ENCODE measurements around the gene VPS11.
"Not testable (repeated sequence)": the region's sequence is repeated elsewhere in the genome, so short reads cannot be mapped to it uniquely, and the experiment has no call there.

VPS11 gene

DNA sequence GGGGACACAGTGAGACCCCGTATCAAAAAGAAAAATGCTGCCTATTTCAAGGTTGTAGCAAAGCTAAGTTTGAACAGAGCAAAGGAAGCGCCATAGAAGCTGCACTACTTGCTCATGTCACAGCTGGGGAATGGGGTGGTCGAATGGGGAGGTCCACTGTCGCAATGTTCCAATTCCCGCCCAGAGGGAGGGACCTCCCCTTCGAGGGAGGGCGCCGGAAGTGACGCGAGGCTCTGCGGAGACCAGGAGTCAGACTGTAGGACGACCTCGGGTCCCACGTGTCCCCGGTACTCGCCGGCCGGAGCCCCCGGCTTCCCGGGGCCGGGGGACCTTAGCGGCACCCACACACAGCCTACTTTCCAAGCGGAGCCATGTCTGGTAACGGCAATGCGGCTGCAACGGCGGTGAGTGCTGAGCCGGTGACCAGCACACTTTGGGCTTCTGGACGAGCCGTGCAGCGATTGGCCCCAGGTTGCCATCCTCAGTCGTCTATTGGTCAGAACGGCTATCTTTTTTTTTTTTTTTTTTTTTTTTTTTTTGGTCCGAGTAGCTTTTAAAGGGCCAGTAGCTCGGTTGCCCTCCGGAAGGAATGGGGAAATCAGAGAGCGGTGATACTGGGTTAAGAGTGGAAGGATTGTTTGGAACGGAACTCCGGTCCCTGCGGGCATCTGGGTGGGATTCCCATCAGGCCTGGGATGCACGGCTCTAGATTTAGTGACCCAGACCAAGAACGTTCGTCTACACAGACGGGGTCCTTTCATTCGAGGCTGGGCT is 17.2 kb downstream of the VPS11 start, which contains the start of gene HMBS:
TSS of gene HMBS (plus strand) at position 219 of the 774 bp plus-strand sequence. CDS start at position 372, 153 bp downstream.
- peak; percentile 83 for DNase-seq

DNA sequence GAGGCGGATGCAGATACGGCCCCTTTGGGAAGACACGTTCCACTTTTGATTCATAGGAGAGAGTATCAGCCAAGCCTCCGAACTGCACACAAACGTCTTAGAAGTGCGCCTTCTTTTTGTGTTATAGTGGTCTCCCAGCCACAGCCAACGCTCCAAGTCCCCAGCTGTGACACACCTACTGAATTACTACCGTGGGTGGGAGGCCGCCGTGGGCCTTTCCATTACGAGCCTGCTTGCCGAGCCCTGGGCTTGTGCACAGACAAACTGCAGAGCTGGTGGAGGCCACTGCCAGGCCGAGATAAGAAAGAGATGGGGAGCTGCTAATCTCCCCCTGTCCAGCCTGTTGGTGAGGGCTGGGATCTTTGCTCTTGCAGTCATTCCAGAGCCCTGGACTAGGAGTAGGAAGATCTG is 17.8 kb downstream of the VPS11 start:
- DNase-seq = no peak

DNA sequence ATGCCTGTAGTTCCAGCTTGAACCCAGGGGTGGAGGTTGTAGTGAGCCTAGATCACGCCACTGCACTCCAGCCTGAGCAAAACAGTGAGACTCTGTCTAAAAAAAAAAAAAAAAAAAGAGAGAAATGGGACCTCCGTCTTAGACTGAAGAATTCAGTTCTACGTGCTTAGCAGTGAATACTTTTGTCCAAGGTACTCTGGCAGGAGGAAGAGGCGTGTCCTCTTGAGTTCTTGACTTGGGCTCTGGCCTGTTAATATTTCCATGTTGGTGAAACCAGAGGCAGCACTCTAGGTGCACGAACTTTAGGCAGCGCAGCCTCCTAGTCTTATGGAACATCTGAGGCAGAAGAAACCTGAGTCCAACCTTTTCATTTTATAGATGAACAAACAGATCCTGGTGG is 19.5 kb downstream of the VPS11 start:
- no peak for DNase-seq

DNA sequence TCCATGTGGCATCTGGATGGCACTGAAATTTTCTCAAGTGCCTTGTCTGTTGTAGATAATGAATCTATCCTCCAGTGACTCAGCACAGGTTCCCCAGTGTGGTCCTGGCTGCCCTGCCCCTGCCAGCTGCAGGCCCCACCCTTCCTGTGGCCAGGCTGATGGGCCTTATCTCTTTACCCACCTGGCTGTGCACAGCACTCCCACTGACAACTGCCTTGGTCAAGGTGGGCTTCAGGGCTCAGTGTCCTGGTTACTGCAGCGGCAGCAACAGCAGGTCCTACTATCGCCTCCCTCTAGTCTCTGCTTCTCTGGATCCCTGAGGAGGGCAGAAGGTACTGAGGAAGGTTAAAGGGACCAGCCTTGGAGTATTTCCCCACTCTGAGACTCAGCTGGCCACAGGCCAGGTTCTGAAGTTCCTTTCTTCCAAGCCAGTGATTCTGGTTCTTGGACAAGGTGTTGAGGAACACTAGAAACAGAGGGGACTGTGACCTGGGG is 20.2 kb downstream of the VPS11 start:
- DNase-seq = no peak

DNA sequence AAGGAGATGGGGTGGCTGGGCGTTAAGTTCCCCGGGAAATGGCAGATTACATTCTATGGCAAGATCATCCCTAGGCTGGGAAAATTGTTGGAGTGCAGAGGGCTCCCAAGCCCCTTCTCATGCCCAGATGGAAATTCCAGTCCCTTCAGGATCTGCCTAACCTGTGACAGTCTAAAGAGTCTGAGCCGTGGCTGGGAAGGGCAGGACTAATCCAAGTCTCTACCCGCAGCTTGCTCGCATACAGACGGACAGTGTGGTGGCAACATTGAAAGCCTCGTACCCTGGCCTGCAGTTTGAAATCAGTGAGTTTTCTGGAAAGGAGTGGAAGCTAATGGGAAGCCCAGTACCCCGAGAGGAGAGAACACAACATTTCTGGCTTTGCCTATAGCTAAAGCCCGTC is 20.8 kb downstream of the VPS11 start:
- DNase-seq = no peak

DNA sequence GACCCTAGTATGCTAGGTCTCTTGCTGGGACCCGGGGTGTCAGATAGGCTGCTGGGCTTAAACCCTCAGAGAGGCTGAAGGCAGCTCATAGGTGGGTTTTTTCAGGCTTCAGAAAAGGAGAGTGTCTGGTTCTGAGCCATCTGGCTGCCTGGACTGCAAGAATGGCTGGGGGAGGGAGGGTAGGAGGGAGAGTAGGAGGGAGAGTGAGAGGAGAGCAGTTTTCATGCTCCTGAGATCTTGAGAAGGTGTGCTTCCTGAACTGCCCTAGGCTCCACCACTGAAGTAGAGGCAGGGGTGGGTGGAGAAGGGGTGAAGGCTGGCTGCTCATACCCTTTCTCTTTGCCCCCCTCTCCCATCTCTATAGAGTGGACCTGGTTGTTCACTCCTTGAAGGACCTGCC is 21.7 kb downstream of the VPS11 start:
- no peak for DNase-seq

DNA sequence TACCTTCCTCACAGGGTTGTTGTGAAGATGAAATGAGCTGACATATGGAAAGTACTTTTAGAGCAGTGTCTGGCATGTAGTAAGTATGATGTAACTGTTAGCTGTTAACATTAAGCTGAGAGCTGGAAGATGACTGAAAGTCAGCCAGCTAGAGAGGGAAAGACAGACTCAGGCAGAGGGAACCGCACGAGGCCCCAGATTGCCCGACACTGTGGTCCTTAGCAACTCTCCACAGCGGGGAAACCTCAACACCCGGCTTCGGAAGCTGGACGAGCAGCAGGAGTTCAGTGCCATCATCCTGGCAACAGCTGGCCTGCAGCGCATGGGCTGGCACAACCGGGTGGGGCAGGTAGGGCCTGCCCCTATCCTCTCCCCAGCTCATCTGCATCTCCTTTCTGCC is 23.6 kb downstream of the VPS11 start:
- DNase-seq = peak; percentile 25

DNA sequence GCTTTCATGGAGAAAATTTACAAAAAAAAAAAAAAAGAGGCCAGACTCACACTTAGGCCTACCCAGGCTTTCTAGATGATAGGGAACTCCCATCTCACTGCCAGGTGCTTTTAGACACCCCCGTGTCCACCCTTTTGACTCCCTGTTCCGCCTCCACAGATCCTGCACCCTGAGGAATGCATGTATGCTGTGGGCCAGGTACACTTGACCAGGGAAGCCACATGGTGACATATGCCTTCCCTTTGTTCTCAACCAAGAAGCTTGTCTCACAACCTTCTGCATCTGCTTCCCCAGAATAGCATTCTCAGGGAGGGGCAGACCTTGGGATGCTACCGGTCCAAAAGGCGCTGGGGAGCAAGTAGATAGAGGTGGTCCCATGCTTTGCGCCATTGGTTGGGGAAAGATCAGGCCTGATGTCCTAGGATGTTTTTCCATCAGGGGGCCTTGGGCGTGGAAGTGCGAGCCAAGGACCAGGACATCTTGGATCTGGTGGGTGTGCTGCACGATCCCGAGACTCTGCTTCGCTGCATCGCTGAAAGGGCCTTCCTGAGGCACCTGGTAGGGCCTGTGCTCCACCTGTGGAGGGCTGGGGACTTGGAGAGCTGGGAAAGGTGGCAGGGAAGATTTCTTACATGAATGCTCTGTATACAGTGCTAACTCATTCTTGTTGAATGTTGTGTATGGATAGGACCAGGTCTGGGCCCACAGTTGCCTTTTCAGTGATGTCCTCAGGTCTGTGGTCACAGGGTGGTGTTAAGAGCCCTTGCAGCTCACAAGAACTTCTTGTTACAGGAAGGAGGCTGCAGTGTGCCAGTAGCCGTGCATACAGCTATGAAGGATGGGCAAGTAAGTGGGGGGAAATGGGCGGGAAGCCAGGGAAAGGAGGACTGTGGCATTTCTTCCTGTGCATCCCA is 24.6 kb downstream of the VPS11 start:
- no peak for DNase-seq

DNA sequence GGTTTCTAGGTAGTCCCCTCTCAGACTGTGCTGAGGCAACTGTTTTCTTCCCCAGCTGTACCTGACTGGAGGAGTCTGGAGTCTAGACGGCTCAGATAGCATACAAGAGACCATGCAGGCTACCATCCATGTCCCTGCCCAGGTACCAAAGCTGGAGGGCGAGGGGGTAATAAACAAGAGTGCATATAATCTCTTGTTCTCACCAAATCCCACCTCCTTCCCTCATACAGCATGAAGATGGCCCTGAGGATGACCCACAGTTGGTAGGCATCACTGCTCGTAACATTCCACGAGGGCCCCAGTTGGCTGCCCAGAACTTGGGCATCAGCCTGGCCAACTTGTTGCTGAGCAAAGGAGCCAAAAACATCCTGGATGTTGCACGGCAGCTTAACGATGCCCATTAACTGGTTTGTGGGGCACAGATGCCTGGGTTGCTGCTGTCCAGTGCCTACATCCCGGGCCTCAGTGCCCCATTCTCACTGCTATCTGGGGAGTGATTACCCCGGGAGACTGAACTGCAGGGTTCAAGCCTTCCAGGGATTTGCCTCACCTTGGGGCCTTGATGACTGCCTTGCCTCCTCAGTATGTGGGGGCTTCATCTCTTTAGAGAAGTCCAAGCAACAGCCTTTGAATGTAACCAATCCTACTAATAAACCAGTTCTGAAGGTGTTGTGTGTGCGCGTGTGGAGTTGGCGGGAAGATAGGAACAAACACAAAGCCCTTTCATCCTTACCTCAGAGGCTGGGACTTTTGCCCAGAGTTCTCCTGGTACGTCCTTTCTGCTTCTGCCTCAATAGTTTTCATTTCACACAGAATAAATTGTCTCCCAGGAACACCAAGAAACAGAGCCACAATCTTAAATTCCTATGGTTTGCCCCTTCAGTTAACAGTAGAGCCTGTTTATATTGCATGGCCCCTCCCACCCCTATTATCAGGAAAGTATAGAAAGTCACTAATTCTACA is 25.5 kb downstream of the VPS11 start:
- DNase-seq = no peak

DNA sequence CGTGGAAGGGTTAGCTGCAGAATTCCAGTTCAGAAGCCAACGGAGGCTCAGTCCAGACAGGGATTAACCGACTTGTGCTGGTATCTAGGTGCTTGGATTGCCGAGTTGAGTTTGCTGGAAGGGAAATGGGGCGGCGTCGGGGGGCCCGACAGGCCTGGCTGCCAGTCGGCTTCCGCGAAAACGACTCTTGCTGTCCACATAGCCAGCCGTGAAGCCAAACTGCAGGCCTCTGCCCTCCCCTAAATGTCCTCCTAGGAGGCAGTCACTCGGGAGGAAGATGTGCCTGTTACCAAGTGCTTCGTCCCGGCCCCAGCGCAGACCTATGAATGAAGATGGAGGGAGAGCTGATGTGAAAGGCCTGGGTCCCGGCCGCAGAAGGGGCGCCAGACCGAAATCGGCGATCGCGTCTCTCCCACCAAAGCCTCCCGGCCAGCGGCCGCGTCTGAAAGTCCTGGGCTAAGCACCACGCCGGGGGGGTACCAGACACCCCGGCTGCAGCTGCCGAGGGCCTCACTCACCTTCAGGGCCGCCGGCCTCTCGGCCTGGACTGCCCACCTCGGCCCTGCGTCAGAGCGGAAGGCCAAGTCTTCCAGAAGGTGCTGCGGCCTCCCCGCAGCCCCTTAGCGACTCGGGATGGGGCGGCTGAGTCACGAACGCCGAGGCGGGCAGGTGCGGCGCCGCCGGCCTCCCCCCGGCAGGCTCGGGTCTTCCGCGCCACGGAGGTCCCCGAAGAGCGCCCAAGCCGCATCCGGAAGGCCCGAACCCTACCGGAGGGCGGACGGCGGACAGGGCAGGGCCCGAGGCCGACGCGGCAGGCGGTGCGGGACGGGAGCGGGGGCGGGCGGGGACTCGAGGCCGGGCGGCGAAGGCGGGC is 26.6 kb downstream of the VPS11 start:
- DNase-seq = no peak

DNA sequence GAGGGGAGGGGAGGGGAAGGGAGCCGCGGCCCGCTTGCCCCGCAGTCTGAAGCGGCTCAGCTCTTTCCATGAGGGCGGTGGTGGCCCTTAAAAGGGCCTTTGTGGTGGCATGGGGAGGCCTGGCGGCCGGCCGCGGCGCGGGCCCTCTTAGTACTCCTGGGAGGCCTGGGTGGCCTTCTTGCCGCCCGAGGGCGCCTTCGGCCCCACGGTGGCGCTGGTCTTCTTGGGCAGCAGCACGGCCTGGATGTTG is 27.1 kb downstream of the VPS11 start:
- no peak for DNase-seq

DNA sequence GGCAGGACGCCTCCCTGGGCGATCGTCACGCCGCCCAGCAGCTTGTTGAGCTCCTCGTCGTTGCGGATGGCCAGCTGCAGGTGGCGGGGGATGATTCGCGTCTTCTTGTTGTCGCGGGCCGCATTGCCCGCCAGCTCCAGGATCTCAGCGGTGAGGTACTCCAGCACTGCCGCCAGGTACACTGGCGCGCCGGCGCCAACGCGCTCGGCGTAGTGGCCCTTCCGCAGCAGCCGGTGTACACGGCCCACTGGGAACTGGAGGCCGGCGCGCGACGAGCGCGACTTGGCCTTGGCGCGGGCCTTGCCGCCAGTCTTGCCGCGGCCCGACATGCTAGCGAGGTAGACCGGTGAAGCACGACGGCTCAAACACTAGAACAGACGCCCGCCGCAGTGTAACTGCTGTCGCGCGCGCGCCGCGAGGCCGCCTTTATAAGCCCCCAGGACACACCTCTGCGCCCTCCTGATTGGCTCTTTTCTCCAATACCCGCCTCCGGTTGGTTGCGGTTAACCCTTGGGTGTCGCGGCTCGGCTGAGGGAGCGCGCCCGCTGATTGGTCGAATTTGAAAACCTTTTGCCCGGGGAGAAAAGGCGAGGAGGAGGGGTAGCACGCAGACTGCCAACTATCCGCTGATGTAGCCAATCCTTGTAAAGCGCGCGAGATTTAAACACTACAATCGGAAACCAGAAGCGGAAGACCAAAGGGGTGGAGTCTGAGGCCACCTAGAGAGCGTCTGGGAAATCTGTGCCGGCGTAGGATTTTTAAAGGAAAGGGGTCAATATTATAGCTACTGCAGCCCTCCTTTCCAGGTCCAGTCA is 27.7 kb downstream of the VPS11 start:
- peak; percentile 91 for DNase-seq

DNA sequence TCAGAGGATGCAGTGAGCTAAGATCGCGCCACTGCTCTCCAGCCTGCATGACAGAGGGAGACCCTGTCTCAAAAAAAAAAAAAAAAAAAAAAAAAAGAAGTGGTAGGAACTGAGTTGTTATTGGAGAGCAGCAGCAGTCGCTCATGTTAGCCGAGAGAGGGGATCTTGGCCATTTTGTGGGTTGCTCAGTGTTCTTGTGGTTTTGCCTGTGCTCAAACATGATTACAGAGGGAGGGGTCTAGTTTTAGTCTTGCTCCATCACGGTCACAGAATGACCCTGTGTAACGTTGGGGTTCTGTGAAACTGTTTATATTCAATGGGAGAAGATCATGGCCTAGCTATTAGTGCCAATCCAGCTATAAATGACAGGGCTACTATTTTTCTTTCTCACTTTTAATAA is 32.1 kb downstream of the VPS11 start:
- no peak for DNase-seq

DNA sequence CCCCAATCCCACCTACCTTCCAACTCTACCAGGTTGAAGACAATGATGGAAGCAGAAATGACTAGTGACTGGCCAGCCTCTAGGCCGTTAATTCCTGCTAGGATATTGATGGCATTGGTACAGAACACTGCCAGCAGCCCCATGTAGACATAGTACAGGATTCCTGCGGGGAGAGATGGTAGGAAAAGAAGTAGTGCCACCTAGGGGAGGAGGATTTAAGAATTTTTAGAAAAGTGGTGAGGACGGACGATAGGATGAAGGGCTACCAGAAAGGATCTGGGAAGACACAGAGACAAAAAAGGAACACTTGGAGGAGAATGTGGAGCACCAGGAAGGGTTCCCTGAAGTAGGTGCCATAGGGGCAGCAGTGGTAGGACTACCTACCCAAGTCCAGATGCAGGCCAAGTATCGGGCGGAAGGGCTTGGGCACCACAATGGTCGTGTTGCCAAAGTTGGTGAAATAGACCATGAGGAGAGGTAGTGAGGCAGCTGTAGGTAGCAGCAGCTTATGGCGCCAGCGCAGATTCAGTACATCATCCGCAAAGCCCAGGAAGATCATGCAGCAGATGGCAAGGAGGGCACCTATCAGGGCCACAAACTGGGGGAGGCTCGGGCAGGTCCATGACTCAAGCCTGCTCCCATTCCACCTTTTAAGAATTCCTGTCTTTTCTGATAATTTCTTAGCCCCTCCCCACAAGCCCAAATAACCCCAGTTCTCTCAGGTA is 32.8 kb downstream of the VPS11 start:
- peak; percentile 9 for DNase-seq

DNA sequence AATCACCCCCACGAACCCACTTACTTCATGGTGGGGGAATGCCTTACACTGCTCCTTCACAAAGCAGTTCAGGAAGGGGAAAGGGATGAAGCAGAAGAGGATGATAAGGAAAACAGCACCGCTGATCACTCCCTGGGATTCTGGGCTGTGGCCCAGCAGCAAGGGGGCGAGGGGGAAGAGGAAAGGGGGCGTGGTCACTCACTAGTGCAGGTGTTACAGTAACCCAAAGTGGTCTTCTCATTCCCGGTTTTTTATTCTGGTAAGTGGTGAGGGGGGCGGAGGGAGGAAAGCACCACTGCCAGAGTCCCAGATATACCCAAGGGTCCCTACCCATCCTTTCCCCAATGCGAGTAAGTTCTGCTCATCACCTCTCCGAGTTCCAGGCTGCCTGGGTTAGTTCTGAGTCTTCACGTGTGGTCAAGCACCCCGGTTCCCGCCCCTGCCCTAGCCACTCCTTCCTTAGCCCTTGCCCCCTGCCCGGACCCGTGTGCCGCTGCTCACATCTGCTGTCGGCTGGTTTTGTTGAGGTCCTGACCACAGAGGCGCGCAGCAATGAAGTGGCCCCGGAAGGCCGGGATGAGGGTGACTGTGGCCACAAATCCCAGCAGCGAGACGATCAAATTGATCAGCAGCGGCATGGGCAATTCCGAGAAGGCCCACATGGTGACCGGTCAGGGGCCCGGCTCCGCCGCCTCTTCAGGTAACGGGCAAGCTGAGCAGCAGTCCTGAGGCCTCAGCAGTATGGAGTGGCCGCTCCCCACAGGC is 33.6 kb downstream of the VPS11 start:
- no peak for DNase-seq

DNA sequence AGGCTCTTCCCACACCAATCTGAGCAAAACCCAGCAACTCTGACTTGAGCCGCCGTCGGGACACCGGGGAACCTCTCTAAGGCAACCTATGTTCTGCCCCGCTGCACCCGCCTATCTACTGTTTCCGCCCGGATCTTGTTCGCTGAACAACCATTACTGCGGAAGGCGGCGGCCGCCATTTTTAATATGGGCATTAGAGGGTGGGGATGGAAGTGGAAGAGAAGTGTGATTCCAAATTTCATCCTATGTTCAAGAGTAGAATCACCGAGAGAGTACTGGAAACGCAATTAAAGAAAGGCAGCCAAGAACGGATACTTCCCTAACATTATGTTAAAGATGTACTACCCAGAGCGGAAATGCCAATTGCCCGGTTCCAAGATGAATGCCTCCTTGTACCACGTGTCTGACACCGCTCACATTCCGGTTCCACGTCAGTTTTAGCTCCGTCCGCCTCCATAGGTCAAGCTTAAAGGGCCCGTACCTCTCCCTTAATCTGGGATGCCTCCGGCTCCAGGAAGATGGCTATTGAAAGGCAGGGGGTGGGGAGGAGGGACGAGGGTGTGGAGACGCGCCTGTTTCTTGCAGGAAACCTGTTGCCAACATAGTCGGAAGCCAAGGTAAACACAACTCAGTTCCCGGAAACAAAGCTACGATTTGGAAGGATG is 34.3 kb downstream of the VPS11 start, which contains the start of gene DPAGT1:
TSS of gene DPAGT1 (minus strand) at position 95 of the 665 bp plus-strand sequence. CDS start 198 bp downstream, outside the sequence.
- DNase-seq = peak; percentile 91

DNA sequence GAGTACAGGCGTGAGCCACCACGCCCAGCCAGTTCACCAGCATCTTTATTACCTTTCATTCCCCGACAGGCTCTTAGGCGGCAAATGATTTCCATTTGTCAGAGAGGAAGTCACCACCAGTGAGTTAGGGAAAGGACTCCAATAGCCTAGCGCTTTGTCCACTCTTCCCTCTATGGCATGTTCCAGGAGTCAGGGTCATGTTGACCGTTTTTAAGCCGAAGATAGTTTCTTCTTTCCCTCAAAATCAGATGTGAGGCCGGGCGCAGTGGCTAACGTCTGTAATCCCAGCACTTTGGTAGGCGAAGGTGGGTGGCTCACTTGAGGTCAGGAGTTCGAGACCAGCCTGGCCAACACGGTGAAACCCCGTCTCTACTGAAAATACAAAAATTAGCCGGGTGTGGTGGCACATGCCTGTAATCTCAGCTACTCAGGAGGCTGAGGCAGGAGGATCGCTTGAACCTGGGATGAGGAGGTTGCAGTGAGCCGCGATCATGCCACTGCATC is 35.6 kb downstream of the VPS11 start:
- not testable (repeated sequence) for DNase-seq

DNA sequence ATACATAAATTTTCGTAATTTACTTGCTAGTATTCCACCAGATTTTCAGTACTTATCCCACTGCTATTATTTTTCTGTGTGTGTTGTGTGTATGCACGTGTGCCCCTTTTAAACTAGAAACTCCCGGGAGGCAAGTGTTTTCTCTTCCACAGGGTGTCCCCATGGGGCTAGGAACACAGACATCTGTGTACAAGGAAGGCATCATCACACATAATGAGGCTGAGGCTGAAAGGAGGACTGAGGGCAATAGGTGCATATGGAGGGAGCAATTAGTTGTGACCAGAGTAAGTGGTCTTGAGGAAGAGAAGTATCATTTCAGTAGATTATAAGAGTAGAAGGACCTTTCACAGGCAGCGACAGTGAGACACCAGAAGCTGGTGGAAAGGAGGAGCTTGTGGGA is 36.2 kb downstream of the VPS11 start:
- DNase-seq = peak; percentile 24

All from DMS 273 treated with DMSO at 0.1 percent for 48 hours (cell line).